Bone marrow (tissue), 2 donors: Measurements from ENCODE around the gene NUP205.
"Not testable (repeated sequence)": the region's sequence is repeated elsewhere in the genome, so short reads cannot be mapped to it uniquely, and the experiment has no call there.

Experiments
- DNase-seq, 2 donors: peaks; one replicate each; lab custom pipeline; 2025; lab: John Stamatoyannopoulos, UW

Gene NUP205

DNA sequence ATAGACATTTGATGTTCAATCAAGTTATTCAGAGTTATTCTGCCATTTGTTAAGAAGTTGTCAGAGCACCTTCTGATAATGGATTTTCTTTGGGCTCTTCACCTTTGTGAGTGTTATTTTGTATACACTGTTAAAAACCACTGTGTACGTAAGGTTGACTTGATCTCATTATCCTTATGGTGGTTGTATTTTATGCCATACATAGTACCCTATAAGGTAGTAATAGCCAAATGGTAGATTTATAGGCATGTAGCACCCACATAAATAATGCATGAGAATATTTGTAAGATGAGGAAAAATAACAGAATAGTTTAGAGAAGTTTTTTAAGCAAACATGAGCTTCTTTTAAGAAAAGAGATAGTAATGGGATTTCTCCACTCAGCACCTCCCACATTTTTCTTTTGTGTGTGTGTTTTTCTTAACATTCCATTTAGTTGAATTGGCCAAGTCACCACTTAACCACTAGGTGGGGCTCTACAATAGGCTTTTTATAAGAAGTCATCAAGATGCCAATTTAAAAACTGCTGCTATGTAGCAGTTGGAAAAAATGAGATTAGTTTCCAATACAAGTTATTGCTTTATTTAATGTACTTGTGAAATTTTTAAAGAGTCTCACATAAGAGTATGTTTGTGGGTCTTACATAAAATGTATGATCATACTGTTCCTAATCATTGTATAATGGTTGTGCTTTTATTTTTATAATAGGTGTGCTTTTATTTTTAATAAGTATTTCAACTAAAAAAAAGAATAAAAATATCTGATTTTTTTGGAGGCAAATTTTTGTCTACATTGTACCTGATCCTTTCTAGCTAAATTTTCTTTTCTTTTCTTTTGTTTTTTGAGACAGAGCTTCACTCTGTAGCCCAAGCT, 63.5 kb downstream of the NUP205 start:
- DNase-seq: peak in 1 of 2 donors; percentile 20

DNA sequence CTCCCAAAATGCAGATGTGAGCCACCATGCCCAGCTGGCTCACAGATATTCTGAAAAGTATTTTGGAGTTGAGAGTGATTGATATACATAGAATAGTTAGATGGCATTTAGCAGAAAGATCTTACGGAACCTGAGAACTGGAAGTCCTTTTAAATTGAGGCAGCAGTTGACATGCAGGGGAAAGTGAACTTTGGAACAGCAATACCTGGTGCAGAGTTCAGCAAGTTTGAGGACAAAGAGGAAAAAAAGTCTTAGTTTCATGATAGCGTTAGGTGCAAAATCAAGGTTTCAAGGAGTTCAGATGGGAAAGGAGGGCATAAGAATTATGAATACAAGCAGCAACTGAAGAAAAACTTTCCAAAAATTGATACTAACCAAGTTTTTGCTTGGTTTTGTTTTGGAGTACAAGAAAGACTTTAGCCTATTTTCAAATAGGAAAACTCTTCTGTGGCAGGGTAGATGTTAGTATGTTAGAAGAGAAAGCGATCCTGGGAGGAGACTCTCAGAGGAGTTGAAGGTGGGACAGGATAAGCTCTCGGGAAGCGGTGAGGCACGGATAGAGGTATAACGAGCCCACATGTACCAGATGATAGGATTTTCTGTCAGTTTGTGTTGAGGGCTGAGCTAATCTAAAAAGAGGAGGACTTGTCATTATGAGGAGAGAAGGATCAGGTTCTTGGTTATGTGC, 76.6 kb downstream of the NUP205 start:
- no peak for DNase-seq

DNA sequence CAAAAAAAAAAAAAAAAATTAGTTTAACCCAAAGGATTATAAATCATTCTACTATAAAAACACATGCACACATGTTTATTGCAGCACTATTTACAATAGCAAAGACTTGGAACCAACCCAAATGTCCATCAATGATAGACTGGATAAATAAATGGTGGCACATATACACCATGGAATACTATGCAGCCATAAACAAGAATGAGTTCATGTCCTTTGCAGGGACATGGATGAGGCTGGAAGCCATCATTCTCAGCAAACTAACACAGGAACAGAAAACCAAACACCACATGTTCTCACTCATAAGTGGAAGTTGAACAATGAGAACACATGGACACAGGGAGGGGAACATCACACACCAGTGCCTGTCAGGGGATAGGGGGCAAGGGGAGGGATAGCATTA, 82.0 kb downstream of the NUP205 start:
- DNase-seq: not testable (repeated sequence)

DNA sequence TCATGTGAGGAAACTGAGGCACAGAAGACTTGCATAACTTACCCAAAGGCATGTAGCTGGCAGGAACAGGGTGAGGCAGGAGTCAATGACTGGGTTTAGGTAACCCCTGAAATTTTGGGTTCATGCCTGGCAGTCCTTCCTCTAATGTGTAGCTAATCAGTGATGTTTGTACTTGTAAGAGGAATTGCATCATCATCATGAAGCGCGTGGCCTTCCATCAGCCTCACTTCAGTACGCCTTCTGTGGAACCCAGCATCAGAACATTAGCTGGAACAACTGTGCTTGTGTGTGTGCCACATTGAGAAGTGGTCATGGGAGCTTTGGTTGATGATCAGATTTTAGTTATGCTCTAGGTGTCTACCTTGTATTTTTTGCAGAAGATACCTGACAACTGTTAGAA, 86.4 kb downstream of the NUP205 start:
- DNase-seq: no peak

DNA sequence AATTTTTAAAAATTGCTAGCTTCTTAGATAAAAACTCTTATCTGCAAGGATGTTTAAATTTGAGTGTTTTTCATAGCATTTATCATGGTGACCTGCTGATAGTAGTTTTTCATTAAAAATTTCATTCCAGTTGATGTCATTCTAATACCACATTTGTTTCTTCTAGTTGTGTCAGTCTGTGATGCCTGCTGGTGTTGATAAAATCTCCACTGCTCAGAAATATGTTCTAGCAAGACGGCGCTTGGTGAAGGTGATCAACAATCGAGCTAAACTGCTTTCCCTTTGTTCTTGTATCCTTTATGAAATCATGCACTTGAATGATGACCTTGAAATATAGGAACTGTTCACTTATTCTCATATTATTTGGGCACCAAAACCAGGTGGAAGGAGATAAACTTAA, 87.0 kb downstream of the NUP205 start:
- no peak for DNase-seq

DNA sequence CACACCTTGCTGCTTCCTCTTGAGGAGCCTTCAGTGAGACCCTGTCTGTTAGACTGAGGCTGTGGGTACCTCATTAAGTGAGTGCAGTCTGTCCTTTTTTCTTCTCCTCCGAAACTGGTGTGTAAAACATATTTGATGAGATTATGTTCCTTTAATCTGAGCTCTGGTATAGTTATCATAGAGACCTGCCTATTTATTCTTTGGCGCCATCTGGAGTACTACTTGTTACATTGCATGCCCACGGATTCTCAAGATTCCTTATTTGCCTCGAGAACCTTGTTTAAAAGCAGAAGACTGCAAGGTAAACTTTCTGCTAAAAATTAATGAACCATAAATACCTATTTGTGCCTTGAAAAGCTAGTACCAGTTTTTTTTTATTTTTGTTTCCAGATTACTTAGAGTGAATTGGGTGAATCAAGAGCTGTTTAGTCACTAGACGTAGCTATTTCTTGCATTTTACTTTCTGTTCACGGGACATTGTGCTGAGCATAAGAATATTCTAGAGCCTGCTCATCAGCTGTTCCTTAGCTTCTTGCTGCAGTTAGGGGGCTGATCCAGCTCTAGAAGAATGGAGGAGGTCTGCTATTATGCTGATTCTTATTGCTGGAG, 87.7 kb downstream of the NUP205 start:
- no peak for DNase-seq

DNA sequence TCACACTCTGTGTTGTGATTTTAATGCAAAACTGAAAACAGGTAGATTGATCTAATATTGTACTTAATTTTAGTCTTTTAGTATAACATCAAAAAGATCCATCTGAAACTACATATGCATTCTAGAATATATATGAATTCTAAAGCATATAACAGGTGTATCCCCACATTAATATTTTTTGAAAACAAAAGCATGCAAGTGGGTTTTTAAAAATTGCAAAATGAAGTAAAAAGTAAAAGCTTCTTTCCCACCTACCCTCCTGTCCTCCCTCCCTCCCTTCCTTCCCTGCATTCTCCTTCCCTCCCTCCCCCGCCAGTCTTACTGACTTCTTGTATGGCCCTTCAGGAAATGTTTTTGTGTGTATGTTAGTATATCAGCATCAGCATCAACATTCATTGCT, 90.0 kb downstream of the NUP205 start:
- no peak for DNase-seq

DNA sequence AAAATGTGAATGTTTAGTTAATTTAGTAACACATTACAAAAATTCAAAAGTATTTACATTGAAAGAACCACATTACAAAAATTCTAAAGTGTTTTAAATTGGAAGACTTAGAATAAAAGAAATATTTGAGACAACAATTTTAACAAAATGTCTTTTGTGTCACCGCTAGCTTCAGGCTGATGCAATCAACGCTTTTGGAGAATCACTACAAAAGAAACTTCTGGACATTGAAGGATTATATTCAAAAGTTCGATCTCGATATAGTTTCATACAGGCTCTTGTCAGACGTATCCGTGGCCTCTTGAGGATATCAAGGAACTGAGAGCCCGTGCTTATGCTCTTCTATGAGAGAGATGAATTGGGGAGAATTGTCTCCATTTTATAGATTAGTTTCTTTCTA, 90.5 kb downstream of the NUP205 start:
- no peak for DNase-seq

DNA sequence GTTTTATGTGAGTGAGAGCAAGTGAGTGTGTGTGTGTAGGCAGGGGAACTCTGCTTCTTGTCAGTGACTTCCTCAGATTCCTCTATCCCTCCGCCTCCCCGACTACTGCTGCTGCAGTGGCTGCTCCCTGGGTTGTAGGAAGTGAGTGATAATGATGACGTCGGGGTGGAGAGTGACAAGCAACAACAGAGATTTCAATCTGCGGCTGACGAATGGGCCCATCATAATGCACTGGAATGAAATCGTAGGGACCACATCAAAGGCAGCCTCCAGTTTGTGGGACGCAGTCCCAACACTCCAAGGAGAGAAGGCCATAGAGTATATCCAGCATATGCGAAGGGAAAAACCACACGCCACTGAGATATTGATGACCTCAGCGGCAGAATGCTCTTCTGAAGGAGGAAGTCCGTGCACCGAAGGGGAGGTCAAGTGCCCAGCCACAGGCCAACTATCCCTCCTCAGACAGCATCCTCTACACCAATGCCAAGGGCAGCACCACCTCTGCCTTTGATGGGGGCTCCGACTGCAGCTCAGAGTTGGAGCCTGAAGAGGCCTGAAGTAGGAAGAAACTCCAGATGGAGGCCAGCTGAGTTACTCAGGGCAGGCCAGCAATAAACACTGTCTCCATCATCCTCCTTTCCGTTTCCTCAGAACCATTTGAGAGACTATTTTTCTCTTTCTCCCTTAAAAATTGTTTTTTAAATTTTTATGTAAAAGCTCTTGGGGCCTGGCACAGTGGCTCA, 93.3 kb downstream of the NUP205 start:
- DNase-seq: no peak

DNA sequence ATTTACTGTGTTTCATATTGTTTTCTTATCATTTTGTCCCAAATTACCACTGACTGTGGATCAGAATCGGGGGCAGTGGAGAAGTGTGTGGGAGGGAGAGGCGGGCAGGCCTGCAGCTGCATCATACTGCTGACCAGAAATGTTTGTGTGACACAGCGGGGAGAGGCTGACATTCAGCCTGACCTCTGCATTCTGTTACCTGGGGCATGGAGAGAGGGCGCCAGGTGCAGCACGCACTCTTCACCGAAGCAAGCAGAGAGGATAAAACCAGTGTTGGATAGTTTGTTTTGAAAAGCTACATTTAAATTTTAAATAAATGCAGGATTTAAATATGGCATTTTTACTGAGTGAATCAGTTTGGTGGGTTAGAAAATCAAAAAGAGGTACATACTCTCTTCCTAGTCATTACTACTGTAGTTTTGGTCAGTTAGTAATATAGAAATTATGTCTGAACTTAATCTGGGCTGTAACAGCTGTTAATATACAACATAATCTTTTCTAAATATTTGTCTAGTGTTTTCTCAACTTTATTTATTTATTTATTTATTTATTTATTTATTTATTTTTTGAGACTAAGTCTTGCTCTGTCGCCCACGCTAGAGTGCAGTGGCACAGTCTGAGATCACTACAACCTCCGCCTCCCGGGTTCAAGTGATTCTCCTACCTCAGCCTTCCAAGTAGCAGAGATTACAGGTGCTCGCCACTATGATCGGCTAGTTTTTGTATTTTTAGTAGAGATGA, 95.8 kb downstream of the NUP205 start:
- DNase-seq: no peak

DNA sequence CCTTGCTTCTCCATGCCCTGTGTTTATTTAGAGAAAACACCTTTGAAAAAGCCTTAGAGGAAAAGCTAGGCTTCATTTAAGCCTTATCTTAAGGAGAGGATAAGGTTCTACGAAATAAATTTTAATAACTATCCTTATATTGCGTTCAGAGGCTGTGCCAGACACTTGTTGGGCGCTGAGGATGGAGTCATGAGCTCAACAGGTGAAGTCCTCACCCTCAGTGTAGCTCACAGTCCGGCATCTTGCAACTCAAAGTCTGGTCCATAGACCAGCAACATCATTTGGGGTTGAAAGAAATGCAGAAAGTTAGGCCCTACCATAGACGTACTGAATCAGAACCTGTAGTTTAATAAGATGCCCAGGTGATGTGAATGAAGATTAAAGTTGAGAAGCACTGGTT, 100.8 kb downstream of the NUP205 start:
- DNase-seq: no peak

DNA sequence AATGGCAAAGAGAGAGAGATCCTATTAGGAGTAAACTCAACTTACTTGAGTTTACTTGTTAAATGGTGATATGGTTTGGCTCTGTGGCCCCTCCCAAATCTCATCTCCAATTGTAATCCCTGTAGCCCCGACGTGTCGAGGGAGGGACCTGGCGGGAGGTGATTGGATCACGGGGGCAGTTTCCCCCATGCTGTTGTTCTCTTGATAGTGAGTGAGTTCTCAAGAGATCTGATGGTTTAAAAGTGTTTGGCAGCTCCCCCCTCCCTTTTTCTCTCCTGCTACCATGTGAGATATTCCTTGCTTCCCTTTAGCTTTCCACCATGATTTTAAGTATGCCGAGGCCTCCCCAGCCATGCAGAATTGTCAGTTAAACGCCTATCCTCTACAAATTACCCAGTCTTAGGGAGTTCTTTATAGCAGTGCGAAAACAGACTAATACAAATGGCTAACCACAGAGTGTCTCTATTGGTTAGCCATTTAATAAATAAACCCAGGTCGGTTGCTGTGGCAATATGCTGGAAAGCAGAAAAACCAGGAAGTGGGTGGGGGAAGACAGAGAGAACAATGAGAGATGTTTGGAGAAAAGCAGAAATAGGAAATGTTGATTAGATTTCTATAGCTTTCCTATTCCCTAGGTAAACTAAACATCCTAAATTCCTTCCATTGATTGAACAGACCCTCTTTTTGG, 101.6 kb downstream of the NUP205 start:
- DNase-seq: no peak

DNA sequence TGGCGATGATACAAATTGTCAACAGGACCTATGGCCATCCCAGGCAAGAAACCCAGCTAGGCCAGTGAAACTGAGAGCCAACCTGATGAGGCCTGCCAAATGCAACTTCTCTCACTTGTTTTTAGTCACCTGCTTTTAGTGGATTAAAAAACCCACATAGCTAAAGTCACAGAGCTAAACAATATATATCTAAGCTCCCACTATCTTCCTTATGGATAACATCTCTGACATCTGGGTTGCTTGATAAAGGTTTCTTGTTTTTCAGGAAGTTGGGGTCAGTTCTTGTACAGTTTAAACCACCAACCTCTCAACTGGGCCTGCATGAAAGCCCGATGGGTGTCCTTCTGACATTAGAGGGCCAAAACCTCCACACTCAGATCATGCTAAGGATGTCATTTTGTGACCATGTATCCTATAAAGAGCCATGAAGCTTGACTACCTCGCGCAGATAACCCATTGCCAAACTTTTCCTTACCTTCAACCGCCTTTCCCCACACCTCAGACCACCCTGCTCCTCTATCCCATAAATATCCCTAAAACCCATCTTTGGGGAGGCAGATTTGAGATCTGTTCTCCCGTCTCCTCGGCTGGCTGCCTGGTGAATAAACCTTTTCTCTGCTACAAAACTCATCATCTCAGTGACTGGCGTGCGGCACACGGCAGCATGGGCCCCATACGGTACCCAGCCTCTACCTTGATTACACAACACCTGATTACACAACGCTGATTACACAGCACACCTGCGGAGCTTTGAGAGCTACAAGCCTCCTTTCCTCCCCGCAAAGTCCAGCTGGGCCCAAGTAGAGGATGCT, 103.8 kb downstream of the NUP205 start:
- no peak for DNase-seq

DNA sequence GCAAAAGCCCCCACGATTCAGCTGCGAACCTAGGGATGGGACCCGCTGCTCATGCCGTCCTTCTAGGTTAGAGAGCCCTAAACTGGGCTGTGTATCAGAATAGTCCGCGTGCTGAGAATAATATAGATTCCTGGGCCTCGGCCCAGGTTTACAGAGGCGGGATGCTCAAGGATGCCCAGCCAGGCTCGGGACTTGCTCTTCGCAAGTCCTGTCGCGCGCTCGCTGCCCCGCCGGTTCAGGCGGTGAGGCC, 104.3 kb downstream of the NUP205 start:
- no peak for DNase-seq

DNA sequence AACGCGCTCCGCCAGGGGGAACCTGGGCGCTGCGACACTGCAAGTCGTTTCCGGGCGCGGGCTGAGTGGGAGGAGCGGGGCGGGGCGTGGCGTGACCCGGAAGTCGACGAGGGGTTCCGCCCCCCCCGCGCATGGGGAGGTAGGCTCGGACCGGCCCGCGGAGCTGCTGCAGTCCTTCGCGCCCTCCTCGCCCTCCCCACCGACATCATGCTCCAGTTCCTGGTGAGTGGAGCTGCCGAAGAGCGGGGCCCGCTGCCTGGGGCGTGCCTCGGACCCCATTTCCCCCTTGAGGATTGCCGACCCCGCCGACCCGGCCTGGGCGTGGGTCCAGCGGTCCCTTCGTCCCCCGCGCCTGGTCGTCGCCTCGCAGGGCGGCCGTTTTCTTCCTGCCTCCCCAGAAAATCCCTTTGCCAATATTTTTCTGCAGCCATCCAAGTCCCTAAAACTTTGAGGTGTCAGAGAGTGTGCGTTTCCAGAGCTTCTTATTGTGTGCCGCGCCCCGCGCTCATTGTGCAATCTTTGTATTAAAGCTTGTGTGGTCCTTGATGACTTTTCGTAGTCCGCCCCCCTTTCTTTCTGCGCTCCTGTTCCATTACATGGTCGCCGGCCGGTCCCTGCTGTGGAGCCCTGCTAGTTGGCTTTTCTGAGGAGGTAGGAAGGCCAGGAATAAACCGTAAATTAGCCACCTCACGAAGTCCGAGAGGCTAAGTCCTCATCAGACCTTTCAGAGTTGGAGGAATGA, 104.8 kb downstream of the NUP205 start, which contains the start of gene STMP1:
Gene STMP1, plus strand, starts transcription at position 142 of the 742 bp plus-strand sequence.
- DNase-seq: peak; percentile 88 to 93

DNA sequence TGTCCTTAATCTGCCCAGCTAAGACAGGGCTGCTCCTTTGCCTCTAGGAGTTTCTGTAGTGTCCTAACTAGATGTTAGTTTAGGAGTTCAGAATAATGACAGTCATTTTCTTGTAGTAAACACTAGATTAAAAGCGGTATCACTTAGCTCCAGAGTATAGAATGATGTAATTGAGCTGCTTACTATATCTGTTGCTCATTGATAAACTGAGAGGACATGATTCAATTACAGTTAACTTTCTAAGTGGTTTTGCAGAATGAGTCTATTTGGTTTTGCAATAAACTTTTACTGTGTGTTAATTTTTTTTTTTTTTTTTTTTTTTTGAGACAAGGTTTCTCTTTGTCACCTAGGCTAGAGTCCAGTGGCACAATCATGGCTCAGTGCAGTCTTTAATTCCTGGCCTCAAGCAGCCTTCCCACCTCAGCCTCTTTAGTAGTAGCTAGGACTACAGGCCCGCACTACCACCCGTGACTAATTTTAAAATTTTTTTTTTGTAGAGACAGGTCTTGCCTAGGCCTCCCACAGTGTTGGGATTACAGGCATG, 106.4 kb downstream of the NUP205 start:
- DNase-seq: no peak

DNA sequence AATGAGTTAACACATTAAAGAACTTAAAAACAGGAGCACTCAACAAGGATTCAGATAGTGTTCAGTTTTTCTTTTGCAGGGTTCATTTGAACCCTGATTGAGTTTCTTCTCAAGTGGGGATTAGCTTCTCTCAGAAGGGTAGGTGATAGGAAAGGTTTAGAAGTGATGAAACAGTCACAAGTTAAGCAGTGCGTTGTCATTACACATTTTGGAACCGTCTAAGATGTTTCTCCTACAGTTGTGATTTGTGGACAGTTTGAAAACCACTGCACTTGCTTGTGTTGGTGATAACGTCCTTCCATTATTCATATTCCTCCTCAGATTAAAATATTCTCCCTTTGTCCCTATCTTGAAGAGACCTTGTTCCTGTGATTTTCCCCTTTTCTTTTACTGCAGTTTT, 107.3 kb downstream of the NUP205 start:
- DNase-seq: no peak

DNA sequence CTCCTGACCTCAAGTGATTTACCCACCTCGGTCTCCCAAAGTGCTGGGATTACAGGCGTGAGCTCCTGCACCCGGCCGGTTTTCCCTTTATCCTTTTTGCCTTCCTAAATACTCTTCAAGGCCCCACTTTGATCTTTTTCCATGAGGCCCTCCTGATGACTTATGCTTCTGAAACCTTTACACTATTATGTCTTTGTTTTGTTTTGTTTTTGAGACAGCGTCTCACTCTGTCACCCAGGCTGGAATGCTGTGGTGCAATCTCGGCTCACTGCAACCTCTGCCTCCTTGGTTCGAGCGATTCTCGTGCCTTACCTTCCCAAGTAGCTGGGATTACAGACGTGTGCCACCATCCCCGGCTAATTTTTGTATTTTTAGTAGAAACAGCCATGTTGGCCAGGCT, 108.4 kb downstream of the NUP205 start:
- no peak for DNase-seq

DNA sequence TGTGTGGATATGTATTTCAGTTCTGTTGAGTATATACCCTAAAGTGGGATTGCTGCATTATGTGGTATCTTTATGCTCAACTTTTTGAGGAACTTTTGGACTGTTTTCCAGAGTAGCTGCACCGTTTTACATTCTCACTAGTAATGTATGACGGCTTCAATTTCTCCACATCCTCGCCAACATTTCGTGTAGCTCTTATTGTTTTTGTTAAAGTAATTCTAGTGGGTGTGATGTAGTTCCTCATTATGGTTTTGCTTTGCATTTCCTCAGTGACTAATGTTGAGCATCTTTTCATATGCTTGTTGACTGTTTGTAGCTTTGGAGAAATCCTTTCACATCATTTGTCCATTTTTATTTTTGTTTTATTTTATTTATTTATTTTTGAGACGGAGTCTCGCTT, 109.1 kb downstream of the NUP205 start:
- peak in 1 of 2 donors; percentile 45 for DNase-seq
